ENCODE data around the gene ANKRD34C.

- TF ChIP-seq EZH2 (IDR thresholded peaks at IDR 0.05) (no peak), POLR2AphosphoS5 (IDR thresholded peaks at IDR 0.05; ENCODE audit: borderline replicate concordance, low read depth, low read length) (no peak), FOXP2 (optimal IDR thresholded peaks at IDR 0.05; ENCODE audit: control extremely low read depth, extremely low read length, insufficient read depth) (no peak)
Measured at GRCh38 chr15:79240036-79240435, 42.5 kb upstream of the ANKRD34C start.
